ENCODE measurements around the gene CFAP141.

The CFAP141 gene

GRCh38 chr1:154158307-154159125 lies 47.6 kb downstream of the CFAP141 start:
- DNase-seq (ENCODE audit: insufficient read length) = no peak
- FAIRE-seq = peak; percentile 60
- TF ChIP-seq POLR2AphosphoS5 (IDR thresholded peaks at IDR 0.05; ENCODE audit: low read depth, low read length) = no peak
- TF ChIP-seq POLR2A (IDR thresholded peaks at IDR 0.05; ENCODE audit: low read depth, low read length) = no peak
- no peak for TF ChIP-seq TAF1 (IDR thresholded peaks at IDR 0.05; ENCODE audit: borderline replicate concordance, low read depth, low read length)

- DNase-seq (ENCODE audit: insufficient read length) (peak; percentile 43), FAIRE-seq (peak; percentile 90)
- no peak for TF ChIP-seq TAF1 (IDR thresholded peaks at IDR 0.05; ENCODE audit: borderline replicate concordance, low read depth, low read length)
- no peak for TF ChIP-seq POLR2AphosphoS5 (IDR thresholded peaks at IDR 0.05; ENCODE audit: low read depth, low read length)
- peak; percentile 16; the same call in 1 of the 2 replicates for TF ChIP-seq POLR2A (IDR thresholded peaks at IDR 0.05; ENCODE audit: low read depth, low read length)
These were observed 48.4 kb downstream of the CFAP141 start for GRCh38 chr1:154157520-154158306.

GRCh38 chr1:154155251-154155650 lies 50.9 kb downstream of the CFAP141 start:
- no peak for TF ChIP-seq POLR2AphosphoS5 (IDR thresholded peaks at IDR 0.05; ENCODE audit: low read depth, low read length)
- TF ChIP-seq POLR2A (IDR thresholded peaks at IDR 0.05; ENCODE audit: low read depth, low read length) = no peak; the same call in 1 of the 2 replicates
- TF ChIP-seq TAF1 (IDR thresholded peaks at IDR 0.05; ENCODE audit: borderline replicate concordance, low read depth, low read length) = no peak
- no peak for FAIRE-seq
- DNase-seq (ENCODE audit: insufficient read length) = no peak

DNA sequence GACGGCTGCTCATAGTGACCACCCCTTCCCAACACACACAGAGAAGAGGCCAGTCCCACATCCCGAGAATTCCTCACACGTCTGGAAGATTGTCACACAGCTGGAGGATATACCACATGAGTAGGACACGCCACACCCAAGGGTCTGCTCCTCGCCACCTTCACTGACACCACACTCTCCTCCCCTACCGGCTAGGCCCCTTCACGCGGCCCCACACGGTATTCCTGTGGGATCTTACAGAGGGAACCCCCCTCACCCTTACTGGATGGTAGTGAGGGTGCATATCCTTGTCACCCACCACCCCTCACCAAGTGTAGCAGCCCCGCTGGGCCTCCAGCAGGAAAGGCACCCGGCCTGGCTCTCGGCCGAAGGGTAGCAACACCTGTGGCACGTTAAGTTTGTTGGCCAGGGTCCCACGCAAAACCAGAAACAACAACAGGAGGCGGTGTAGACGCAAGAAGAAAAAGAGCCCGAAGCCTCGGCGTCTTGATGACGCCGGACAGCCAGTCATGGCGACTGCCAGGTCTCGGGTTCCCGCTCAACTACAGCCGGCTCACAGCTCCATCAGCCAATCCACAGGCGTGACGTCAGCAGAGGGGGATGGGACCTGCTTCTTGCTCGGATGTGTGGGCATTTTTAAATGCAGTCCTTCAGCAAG lies 51.5 kb downstream of the CFAP141 start, which contains the start of gene NUP210L:
NUP210L (minus strand) TSS at position 540 of the 658 bp plus-strand sequence.
- no peak for TF ChIP-seq TAF1 (IDR thresholded peaks at IDR 0.05; ENCODE audit: borderline replicate concordance, low read depth, low read length)
- TF ChIP-seq POLR2A (IDR thresholded peaks at IDR 0.05; ENCODE audit: low read depth, low read length) = 0 out of 2 replicates have a peak, but pooled peaks have one; percentile 16
- DNase-seq (ENCODE audit: insufficient read length) (no peak), FAIRE-seq (no peak)

DNA sequence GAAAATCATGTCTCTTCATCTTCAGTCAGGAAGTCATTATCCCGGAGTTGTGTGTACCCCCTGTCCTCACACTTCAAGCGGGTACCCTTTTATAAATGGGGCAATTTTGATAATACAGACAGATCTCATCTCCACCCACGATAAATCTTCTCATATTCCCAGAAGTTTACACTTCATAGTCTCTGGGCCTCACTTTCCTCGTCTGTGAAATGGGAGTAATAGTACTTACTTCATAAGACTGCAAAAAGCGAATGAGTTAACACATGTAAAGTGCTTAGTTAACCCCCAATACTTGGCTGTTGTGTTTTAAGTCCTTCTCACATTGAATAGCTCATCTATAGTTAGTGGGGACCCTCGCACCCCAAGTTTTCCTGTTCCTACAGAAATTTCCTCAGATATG lies 52.1 kb downstream of the CFAP141 start:
- DNase-seq (ENCODE audit: insufficient read length) (no peak), FAIRE-seq (no peak)
- TF ChIP-seq POLR2AphosphoS5 (IDR thresholded peaks at IDR 0.05; ENCODE audit: low read depth, low read length) (no peak), POLR2A (IDR thresholded peaks at IDR 0.05; ENCODE audit: low read depth, low read length) (no peak), TAF1 (IDR thresholded peaks at IDR 0.05; ENCODE audit: borderline replicate concordance, low read depth, low read length) (no peak)

DNA sequence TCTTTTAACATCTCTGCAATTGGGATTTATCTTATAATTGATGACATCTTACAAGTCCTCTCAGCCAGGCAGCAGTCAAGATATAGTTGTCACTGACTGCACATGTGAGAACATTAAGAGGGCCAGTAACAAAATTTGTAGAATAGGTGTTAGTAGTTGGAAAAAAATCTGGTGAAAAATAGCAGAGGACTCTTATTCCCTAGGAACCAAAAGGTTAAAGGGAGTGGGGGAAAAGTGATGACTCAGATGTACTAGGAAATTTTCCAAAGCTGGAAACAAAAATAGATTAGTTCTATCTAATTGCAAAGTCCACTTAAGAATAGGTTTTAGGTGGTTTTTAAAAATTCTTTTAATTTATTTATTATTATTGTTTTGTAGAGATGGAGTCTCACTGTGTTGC lies 54.8 kb downstream of the CFAP141 start:
- no peak for FAIRE-seq
- TF ChIP-seq POLR2A (IDR thresholded peaks at IDR 0.05; ENCODE audit: low read depth, low read length) = no peak
- no peak for TF ChIP-seq POLR2AphosphoS5 (IDR thresholded peaks at IDR 0.05; ENCODE audit: low read depth, low read length)
- no peak for DNase-seq (ENCODE audit: insufficient read length)
